Measurements from ENCODE around the gene RBM39.
"Not testable (repeated sequence)": the region's sequence is repeated elsewhere in the genome, so short reads cannot be mapped to it uniquely, and the experiment has no call there.

RBM39 gene

GRCh38 chr20:35750611-35751010, 8.6 kb upstream of the RBM39 start:
- no peak for DNase-seq (ENCODE audit: low read depth)

GRCh38 chr20:35744492-35744841, 2.4 kb upstream of the RBM39 start:
- DNase-seq (ENCODE audit: low read depth) = not testable (repeated sequence)

- no peak for DNase-seq (ENCODE audit: low read depth)
Observed at GRCh38 chr20:35743693-35744491, 1.8 kb upstream of the RBM39 start.

- DNase-seq (ENCODE audit: low read depth) = no peak
Observed at GRCh38 chr20:35742741-35743523, 872 bp upstream of the RBM39 start.

- DNase-seq (ENCODE audit: low read depth) = peak; percentile 54
Observed at GRCh38 chr20:35739294-35740163, 2.5 kb downstream of the RBM39 start.

GRCh38 chr20:35738410-35739179, 3.5 kb downstream of the RBM39 start:
- DNase-seq (ENCODE audit: low read depth) = no peak

- no peak for DNase-seq (ENCODE audit: low read depth)
Observed at GRCh38 chr20:35737865-35738333, 4.2 kb downstream of the RBM39 start.

- peak; percentile 36 for DNase-seq (ENCODE audit: low read depth)
Observed at GRCh38 chr20:35735826-35736470, 6.1 kb downstream of the RBM39 start.

- no peak for DNase-seq (ENCODE audit: low read depth)
Observed at GRCh38 chr20:35734777-35735649, 7.0 kb downstream of the RBM39 start.

GRCh38 chr20:35734374-35734773, 7.7 kb downstream of the RBM39 start:
- DNase-seq (ENCODE audit: low read depth) = no peak

- no peak for DNase-seq (ENCODE audit: low read depth)
Observed at GRCh38 chr20:35732644-35732982, 9.4 kb downstream of the RBM39 start.

GRCh38 chr20:35731862-35732643, 10.0 kb downstream of the RBM39 start:
- no peak for DNase-seq (ENCODE audit: low read depth)

GRCh38 chr20:35731469-35731788, 10.6 kb downstream of the RBM39 start:
- no peak for DNase-seq (ENCODE audit: low read depth)

- DNase-seq (ENCODE audit: low read depth) = no peak
Observed at GRCh38 chr20:35730583-35731468, 11.2 kb downstream of the RBM39 start.

- no peak for DNase-seq (ENCODE audit: low read depth)
Observed at GRCh38 chr20:35729836-35730582, 12.1 kb downstream of the RBM39 start.

- DNase-seq (ENCODE audit: low read depth) = no peak
Observed at GRCh38 chr20:35729283-35729807, 12.7 kb downstream of the RBM39 start.
